Neuronal stem cell (in vitro differentiated cells): ENCODE data around the gene MLLT10.

Experiments used
- DNase-seq: peaks from one replicate; pipeline ENCODE4 v3.0.0-alpha.2; 2013; ENCODE audit warnings: low spot score
- H2AFZ ChIP-seq: one replicate; pipeline ENCODE4 v1.6.1; 2013; ENCODE audit warnings: mild to moderate bottlenecking, low read length, inconsistent platforms
- H2AK5ac ChIP-seq: 2 replicates; pipeline ENCODE4 v1.6.1; 2013; ENCODE audit warnings: low read depth, mild to moderate bottlenecking, inconsistent platforms, low read length, moderate library complexity, mixed read lengths
- H2BK120ac ChIP-seq: 2 replicates; pipeline ENCODE4 v1.6.1; 2013; ENCODE audit warnings: low read depth, mild to moderate bottlenecking, inconsistent platforms, low read length, moderate library complexity, mixed read lengths
- H2BK12ac ChIP-seq: one replicate; pipeline ENCODE4 v1.6.1; 2013; ENCODE audit warnings: low read length, inconsistent platforms
- H2BK15ac ChIP-seq: 2 replicates; pipeline ENCODE4 v1.6.1; 2013; ENCODE audit warnings: mild to moderate bottlenecking, low read length, inconsistent platforms, mixed read lengths
- H2BK5ac ChIP-seq: one replicate; pipeline ENCODE4 v1.6.1; 2013; ENCODE audit warnings: inconsistent platforms, mild to moderate bottlenecking, low read length, moderate library complexity
- H3K14ac ChIP-seq: one replicate; pipeline ENCODE4 v1.6.1; 2013; ENCODE audit warnings: low read length, inconsistent platforms
- H3K18ac ChIP-seq: 2 replicates; pipeline ENCODE4 v1.6.1; 2013; ENCODE audit warnings: low read length, inconsistent platforms
- H3K23ac ChIP-seq: 2 replicates; pipeline ENCODE4 v1.6.1; 2013; ENCODE audit warnings: low read depth, mild to moderate bottlenecking, mixed read lengths, low read length, inconsistent platforms; ENCODE audit not compliant: poor library complexity
- H3K27ac ChIP-seq: replicated peaks from 3 replicates; pipeline ENCODE4 v1.5.1; 2013; ENCODE audit warnings: low read length, inconsistent platforms
- H3K27me3 ChIP-seq, 3 experiments: 2 replicates each; pipeline ENCODE4 v1.6.1; 2013; ENCODE audit warnings: low read length in 3 of 3, mild to moderate bottlenecking in 2 of 3, inconsistent platforms in 1 of 3, low read depth in 1 of 3, mixed read lengths in 1 of 3, moderate library complexity in 1 of 3; ENCODE audit not compliant: control insufficient read depth in 3 of 3, insufficient read depth in 3 of 3
- H3K36me3 ChIP-seq, 2 donors: replicated peaks in 1 of 2; 2 replicates each; pipeline ENCODE4 v1.6.1; 2013; ENCODE audit warnings: low read length in 2 of 2; ENCODE audit not compliant: control insufficient read depth in 2 of 2, insufficient read depth in 2 of 2
- H3K4ac ChIP-seq: 2 replicates; pipeline ENCODE4 v1.6.1; 2013; ENCODE audit warnings: inconsistent platforms, mild to moderate bottlenecking, low read length, moderate library complexity
- H3K4me1 ChIP-seq, 2 donors: 1 replicate in 1 of 2; 2 replicates in 1 of 2; pipeline ENCODE4 v1.6.1; 2013; ENCODE audit warnings: low read length in 2 of 2, low read depth in 1 of 2; ENCODE audit not compliant: control insufficient read depth in 2 of 2, insufficient read depth in 1 of 2
- H3K4me2 ChIP-seq: one replicate; pipeline ENCODE4 v1.6.1; 2013; ENCODE audit warnings: mild to moderate bottlenecking, low read length, inconsistent platforms; ENCODE audit not compliant: insufficient read depth, poor library complexity, severe bottlenecking
- H3K4me3 ChIP-seq, 2 donors: 2 replicates each; pipeline ENCODE4 v1.5.1; 2013; ENCODE audit warnings: low read length in 2 of 2, mild to moderate bottlenecking in 2 of 2, inconsistent platforms in 1 of 2, moderate library complexity in 1 of 2
- H3K79me1 ChIP-seq: one replicate; pipeline ENCODE4 v1.6.1; 2013; ENCODE audit warnings: low read depth, mild to moderate bottlenecking, inconsistent platforms, low read length, moderate library complexity
- H3K9ac ChIP-seq: one replicate; pipeline ENCODE4 v1.6.1; 2013; ENCODE audit warnings: mild to moderate bottlenecking, low read depth, low read length, inconsistent platforms; ENCODE audit not compliant: poor library complexity
- H3K9me3 ChIP-seq, 2 donors: replicated peaks in 1 of 2; 2 replicates each; pipeline versions ENCODE3 to v1.6.1; 2013; ENCODE audit warnings: low read length in 2 of 2, mild to moderate bottlenecking in 2 of 2, inconsistent platforms in 1 of 2, low read depth in 1 of 2, mixed read lengths in 1 of 2, moderate library complexity in 1 of 2; ENCODE audit not compliant: control insufficient read depth in 2 of 2, insufficient read depth in 1 of 2
- H4K8ac ChIP-seq: one replicate; pipeline ENCODE4 v1.6.1; 2013; ENCODE audit warnings: low read depth, mild to moderate bottlenecking, inconsistent platforms, low read length, moderate library complexity
- H4K91ac ChIP-seq: one replicate; pipeline ENCODE4 v1.6.1; 2013; ENCODE audit warnings: low read length, low read depth, mild to moderate bottlenecking, inconsistent platforms; ENCODE audit not compliant: poor library complexity
- WGBS, 2 donors: extraction: QIAGEN DNeasy Blood & Tissue Kit; methylation state at CpG; one replicate each; pipeline ENCODE4 v1.1.7; 2013; ENCODE audit warnings: missing lambda C conversion rate in 2 of 2, mixed read lengths in 1 of 2; ENCODE audit not compliant: insufficient read length in 2 of 2, insufficient replicate concordance in 1 of 2; ENCODE audit errors: extremely low coverage in 2 of 2; 5-methylcytosine and 5-hydroxymethylcytosine counted together

Gene MLLT10

GRCh38 chr10:21661087-21661486 lies 127.1 kb downstream of the MLLT10 start:
- H2BK15ac ChIP-seq: no peak overlapping the region
- no CpG with 5 or more reads among the region's 1 CpG for WGBS, 2 donors

GRCh38 chr10:21661935-21662334 lies 127.9 kb downstream of the MLLT10 start:
- no peak overlapping the region for H3K4me3 ChIP-seq
- peaks cover 2% of the 10 kb centered on the region for H3K79me1 ChIP-seq
- no peak overlapping the region for H2AK5ac ChIP-seq
- no peak overlapping the region for H3K4me2 ChIP-seq
- no peak overlapping the region for H4K8ac ChIP-seq
- no peaks in the 10 kb centered on the region for H3K27me3 ChIP-seq
- no peak overlapping the region for H2BK5ac ChIP-seq
- H4K91ac ChIP-seq: no peak overlapping the region
- no peak overlapping the region for H3K27ac ChIP-seq
- H2BK15ac ChIP-seq: no peak overlapping the region
- H2AFZ ChIP-seq: no peak overlapping the region
- no peak overlapping the region for H3K4ac ChIP-seq
- no peak overlapping the region for H3K9ac ChIP-seq
- H3K14ac ChIP-seq: no peak overlapping the region
- H2BK12ac ChIP-seq: no peak overlapping the region
- H2BK120ac ChIP-seq: no peak overlapping the region
- peaks cover 0 to 17% of the 10 kb centered on the region in 2 donors for H3K36me3 ChIP-seq
- DNase-seq: no peak
- no peaks in the 10 kb centered on the region for H3K4me1 ChIP-seq
- no peak overlapping the region for H3K23ac ChIP-seq
- no peak overlapping the region for H3K18ac ChIP-seq
- H3K9me3 ChIP-seq: no peaks in the 10 kb centered on the region
- no CpG with 5 or more reads among the region's 3 CpGs for WGBS, 2 donors

More at GRCh38 chr10:21661087-21661486, 127.1 kb downstream of the MLLT10 start:
- H3K18ac ChIP-seq: no peak overlapping the region
- H2BK120ac ChIP-seq: no peak overlapping the region
- H3K27ac ChIP-seq: no peak overlapping the region
- DNase-seq: no peak
- no peak overlapping the region for H3K9ac ChIP-seq
- H3K4me2 ChIP-seq: no peak overlapping the region
- H2BK5ac ChIP-seq: no peak overlapping the region
- H2BK12ac ChIP-seq: no peak overlapping the region
- no peak overlapping the region for H2AFZ ChIP-seq
- no peak overlapping the region for H3K14ac ChIP-seq
- peaks cover 2% of the 10 kb centered on the region for H3K79me1 ChIP-seq
- no peak overlapping the region for H3K23ac ChIP-seq
- H4K8ac ChIP-seq: no peak overlapping the region
- H3K27me3 ChIP-seq: no peaks in the 10 kb centered on the region
- H3K4me3 ChIP-seq: no peak overlapping the region
- H3K36me3 ChIP-seq: peaks cover 0 to 25% of the 10 kb centered on the region in 2 donors
- no peaks in the 10 kb centered on the region for H3K4me1 ChIP-seq
- no peak overlapping the region for H2AK5ac ChIP-seq
- no peak overlapping the region for H4K91ac ChIP-seq
- no peaks in the 10 kb centered on the region for H3K9me3 ChIP-seq
- H3K4ac ChIP-seq: no peak overlapping the region

GRCh38 chr10:21662635-21663034 lies 128.6 kb downstream of the MLLT10 start:
- no CpG with 5 or more reads among the region's 2 CpGs for WGBS, 2 donors
- Histone ChIP-seq H3K23ac (no peak overlapping the region), H3K4me1 (no peaks in the 10 kb centered on the region)

GRCh38 chr10:21668831-21669230 lies 134.8 kb downstream of the MLLT10 start:
- Histone ChIP-seq H3K4me3 (no peak overlapping the region), H2BK5ac (no peak overlapping the region), H2BK15ac (no peak overlapping the region), H3K9ac (no peak overlapping the region), H3K23ac (no peak overlapping the region), H3K4me1 (peaks cover 4% of the 10 kb centered on the region in 2 donors), H4K8ac (no peak overlapping the region), H3K27ac (no peak overlapping the region), H3K79me1 (peaks cover 3% of the 10 kb centered on the region), H2AK5ac (no peak overlapping the region), H3K36me3 (peaks cover 0 to 32% of the 10 kb centered on the region in 2 donors), H4K91ac (no peak overlapping the region), H3K4ac (no peak overlapping the region), H2BK120ac (no peak overlapping the region), H2BK12ac (no peak overlapping the region), H3K14ac (no peak overlapping the region), H3K27me3 (no peaks in the 10 kb centered on the region), H2AFZ (no peak overlapping the region), H3K18ac (no peak overlapping the region), H3K4me2 (no peak overlapping the region), H3K9me3 (peaks cover 0 to 4% of the 10 kb centered on the region in 2 donors)
- no CpG with 5 or more reads among the region's 1 CpG for WGBS, 2 donors
- DNase-seq: no peak

More at GRCh38 chr10:21662635-21663034, 128.6 kb downstream of the MLLT10 start:
- H2BK5ac ChIP-seq: no peak overlapping the region
- H3K4me2 ChIP-seq: no peak overlapping the region
- no peak for DNase-seq
- H2AFZ ChIP-seq: no peak overlapping the region
- H2BK15ac ChIP-seq: no peak overlapping the region
- H3K14ac ChIP-seq: no peak overlapping the region
- H3K27ac ChIP-seq: no peak overlapping the region
- H3K4ac ChIP-seq: no peak overlapping the region
- no peak overlapping the region for H4K8ac ChIP-seq
- H2AK5ac ChIP-seq: no peak overlapping the region
- H3K18ac ChIP-seq: no peak overlapping the region
- H3K36me3 ChIP-seq: peaks cover 0 to 17% of the 10 kb centered on the region in 2 donors
- H3K9ac ChIP-seq: no peak overlapping the region
- no peaks in the 10 kb centered on the region for H3K27me3 ChIP-seq
- H4K91ac ChIP-seq: no peak overlapping the region
- H2BK120ac ChIP-seq: no peak overlapping the region
- H3K9me3 ChIP-seq: no peaks in the 10 kb centered on the region
- peaks cover 2% of the 10 kb centered on the region for H3K79me1 ChIP-seq
- H3K4me3 ChIP-seq: no peak overlapping the region
- H2BK12ac ChIP-seq: no peak overlapping the region
